GM19239 (cell line): Measurements from ENCODE around the gene GOLGA8T.
"Not testable (repeated sequence)": the region's sequence is repeated elsewhere in the genome, so short reads cannot be mapped to it uniquely, and the experiment has no call there.

Source experiments
- DNase-seq: peaks from one replicate; pipeline ENCODE4 v3.0.0; 2011; ENCODE audit warnings: low spot score; ENCODE audit not compliant: insufficient read length
- FAIRE-seq: peaks from 2 replicates; lab custom pipeline; 2011; peaks lifted over from hg19 to GRCh38; lab: Jason Lieb, UNC

The GOLGA8T gene

DNA sequence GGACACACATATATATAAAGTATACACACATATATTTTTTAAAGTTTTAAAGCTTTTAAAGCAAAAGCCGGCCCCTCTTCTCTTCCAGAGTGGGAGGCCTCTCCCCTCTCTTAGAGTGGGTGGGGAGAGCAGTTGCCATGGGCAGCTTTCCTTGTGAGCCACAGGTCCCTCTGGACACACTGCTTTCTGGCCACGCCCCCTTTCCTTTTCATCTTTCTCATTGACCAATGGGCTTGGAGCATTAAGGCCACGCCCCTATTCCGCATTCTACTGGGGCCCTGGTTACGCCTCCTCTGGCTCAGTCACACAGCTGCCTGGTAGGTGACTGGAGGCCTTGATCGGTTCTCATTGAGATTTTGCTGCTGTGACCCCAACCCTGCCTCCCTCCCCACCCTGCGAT lies at the start of gene GOLGA8T:
TSS of gene GOLGA8T (plus strand) at position 301 of the 400 bp plus-strand sequence. CDS start at position 399, 98 bp downstream.
- FAIRE-seq, DNase-seq: not testable (repeated sequence)

DNA sequence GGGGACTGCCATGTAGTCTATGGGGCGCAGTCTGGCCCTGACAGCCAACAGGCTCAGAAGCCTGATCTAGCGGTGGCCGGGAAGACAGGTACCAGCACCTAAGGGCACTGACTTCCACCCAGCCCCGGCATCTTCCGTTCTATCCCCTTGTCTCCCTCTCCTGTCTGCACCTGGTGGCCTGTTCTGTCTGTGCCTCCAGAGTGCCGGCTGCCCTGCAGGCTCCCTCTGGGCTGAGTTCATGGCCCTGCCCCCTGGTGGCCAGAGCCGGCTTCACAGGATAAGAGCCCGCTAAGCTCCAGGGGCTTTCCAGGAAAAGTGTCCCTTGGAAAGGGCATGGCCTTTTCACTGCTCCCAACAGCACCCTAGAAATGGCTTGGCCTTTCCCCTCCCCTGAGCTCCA lies 37.0 kb upstream of the GOLGA8T start:
- FAIRE-seq, DNase-seq: not testable (repeated sequence)

GRCh38 chr15:30102890-30103289 lies 32.0 kb upstream of the GOLGA8T start:
- DNase-seq, FAIRE-seq: not testable (repeated sequence)

GRCh38 chr15:30103941-30104507 lies 30.8 kb upstream of the GOLGA8T start:
- DNase-seq, FAIRE-seq: not testable (repeated sequence)

GRCh38 chr15:30110591-30110990 lies 24.3 kb upstream of the GOLGA8T start:
- not testable (repeated sequence) for DNase-seq, FAIRE-seq

- not testable (repeated sequence) for DNase-seq, FAIRE-seq
These were observed 4.8 kb upstream of the GOLGA8T start for GRCh38 chr15:30130066-30130465.

- not testable (repeated sequence) for DNase-seq, FAIRE-seq
These were observed 8.4 kb downstream of the GOLGA8T start for GRCh38 chr15:30143246-30143645.

DNA sequence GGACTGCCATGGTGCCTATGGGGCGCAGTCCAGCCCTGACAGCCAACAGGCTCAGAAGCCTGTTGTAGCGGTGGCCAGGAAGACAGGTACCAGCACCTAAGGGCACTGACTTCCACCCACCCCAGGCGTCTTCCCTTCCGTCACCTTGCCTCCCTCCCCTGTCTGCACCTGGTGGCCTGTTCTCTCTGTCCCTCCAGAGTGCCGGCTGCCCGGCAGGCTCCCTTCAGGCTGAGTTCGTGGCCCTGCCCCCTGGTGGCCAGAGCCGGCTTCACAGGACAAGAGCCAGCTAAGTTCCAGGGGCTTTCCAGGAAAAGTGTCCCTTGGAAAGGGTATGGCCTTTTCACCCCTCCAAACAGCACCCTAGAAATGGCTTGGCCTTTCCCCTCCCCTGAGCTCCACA lies 15.0 kb downstream of the GOLGA8T start:
- not testable (repeated sequence) for DNase-seq, FAIRE-seq

DNA sequence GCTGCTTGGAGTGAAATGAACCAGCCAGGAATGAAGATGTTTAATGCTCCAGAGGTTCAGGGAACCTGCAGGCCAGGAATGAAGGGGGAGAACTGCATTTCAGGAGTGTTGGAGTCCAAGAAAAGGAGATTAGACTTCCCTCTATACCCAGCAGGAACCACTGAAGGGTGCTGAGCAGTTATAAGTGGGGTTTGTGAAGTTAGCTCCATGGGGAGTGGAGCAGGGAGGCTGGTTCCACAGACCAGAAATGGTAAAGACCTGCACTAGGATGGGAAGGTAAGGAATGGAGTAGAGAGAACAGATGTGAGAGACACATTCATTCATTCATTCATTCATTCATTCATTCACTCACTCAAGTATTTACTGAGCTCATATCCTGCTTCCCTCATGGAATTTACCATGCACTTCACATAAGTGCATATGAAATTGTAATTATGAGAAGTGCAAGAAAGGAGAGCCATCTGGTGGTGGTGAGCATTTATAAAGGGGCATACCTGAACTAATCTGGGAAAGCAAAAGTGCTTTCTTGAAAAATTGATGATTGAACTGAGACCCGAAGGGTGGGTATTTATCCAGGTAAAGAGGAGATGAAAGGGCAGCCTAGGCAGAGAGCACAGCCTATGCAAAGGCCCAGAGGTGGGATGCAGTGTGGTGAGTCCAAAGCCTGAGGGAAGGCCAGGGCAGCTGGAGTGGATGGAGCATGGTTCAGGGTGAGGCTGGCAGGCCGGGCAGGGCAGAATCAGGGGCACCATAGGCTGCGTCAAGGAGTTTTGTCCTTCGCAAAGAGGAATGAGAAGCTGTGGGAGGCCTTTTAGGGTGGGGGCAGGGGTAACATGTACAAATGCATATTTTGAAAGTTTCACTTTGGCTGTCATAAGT lies 27.9 kb downstream of the GOLGA8T start:
- not testable (repeated sequence) for DNase-seq, FAIRE-seq

- not testable (repeated sequence) for FAIRE-seq, DNase-seq
These were observed 28.9 kb downstream of the GOLGA8T start for GRCh38 chr15:30163759-30164158.

GRCh38 chr15:30164257-30164656 lies 29.4 kb downstream of the GOLGA8T start:
- DNase-seq, FAIRE-seq: not testable (repeated sequence)

GRCh38 chr15:30167403-30167802 lies 32.6 kb downstream of the GOLGA8T start:
- DNase-seq, FAIRE-seq: not testable (repeated sequence)

- not testable (repeated sequence) for DNase-seq, FAIRE-seq
These were observed 33.0 kb downstream of the GOLGA8T start for GRCh38 chr15:30167886-30168285.

GRCh38 chr15:30171452-30171851 lies 36.6 kb downstream of the GOLGA8T start:
- not testable (repeated sequence) for FAIRE-seq, DNase-seq

- FAIRE-seq, result peak; percentile 47
- DNase-seq, result not testable (repeated sequence)
These were observed 38.3 kb downstream of the GOLGA8T start for GRCh38 chr15:30173041-30173608.

DNA sequence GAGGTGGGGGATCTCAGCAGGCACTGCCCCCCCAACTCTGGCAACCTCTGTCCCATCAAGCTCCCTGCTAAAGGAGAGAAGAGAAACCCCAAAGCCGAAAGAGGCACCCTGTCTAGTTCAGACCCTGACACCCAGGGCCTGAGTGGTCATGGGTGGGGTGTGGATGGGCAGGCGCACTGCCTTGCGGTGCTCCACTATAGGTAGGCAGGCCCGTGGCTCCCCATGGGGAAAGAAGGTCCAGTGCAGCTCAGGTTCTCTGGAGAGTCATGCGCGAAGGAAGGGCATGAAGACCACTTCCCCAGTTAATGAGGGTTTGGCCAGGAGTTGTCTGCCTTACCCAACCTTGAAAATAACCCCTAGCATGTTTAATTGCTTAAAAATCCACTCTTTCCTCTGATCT lies 40.4 kb downstream of the GOLGA8T start:
- DNase-seq, result not testable (repeated sequence)

DNA sequence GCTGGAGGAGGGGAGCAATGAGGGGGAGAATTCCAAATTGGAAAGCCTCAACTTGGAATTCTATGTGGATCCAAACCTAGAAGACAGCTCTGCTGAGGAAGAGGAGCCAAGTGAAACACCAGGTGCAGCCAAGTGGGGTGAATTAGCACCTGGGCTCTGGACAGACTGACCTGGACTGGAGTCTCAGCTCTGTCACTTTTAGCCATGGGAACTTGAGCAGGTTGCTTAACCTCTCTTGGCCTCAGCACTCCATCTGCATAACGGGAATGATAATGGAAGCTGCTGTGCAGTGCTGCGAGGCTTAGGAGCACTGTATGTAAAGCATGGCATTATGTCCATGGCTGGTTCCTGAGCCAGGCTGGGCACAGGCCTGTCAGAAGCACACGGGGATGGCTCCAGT lies 41.8 kb downstream of the GOLGA8T start:
- FAIRE-seq, DNase-seq: not testable (repeated sequence)

More for the DNA sequence above, 40.4 kb downstream of the GOLGA8T start:
- not testable (repeated sequence) for FAIRE-seq

DNA sequence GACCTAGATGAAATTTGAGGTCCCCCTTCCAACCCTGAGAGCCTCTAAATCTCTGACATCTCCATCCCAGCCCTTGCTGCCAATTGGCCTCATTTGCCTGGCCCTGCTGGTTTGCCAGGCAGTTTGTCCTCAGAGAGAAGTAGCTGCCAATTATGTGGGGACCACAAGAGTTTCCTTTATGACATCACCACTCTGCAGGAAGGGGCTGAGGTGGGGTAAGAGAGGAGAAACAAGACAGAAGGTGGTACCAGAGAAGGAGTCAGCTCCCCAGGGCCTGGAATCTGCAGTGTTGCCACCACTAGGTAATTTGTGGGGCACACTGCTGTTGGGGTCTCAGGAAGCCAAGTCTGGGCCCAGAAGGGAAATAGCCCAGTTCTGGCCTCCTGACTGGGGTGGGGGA lies 45.0 kb downstream of the GOLGA8T start:
- not testable (repeated sequence) for FAIRE-seq, DNase-seq

DNA sequence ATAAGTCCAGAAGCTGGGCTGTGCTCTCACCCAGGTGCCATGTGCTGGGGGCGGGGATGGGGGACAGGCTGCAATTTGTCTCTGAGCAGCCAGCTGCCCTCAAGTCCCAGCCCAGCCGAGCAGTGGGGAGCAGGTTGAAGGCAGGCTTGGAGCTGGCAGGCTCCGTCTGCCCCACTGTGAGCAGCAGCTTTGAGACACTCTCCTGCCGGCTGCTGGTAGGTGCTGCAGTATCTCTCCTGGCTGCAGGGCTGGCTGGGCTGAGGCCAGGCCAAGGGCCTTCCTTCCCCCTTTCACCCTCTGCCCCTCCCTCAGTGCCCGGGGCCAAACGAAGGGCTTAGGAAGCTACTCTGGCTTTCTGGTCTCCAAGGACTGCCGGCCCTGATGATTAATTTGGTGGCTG lies 50.6 kb downstream of the GOLGA8T start:
- FAIRE-seq, DNase-seq: not testable (repeated sequence)

DNA sequence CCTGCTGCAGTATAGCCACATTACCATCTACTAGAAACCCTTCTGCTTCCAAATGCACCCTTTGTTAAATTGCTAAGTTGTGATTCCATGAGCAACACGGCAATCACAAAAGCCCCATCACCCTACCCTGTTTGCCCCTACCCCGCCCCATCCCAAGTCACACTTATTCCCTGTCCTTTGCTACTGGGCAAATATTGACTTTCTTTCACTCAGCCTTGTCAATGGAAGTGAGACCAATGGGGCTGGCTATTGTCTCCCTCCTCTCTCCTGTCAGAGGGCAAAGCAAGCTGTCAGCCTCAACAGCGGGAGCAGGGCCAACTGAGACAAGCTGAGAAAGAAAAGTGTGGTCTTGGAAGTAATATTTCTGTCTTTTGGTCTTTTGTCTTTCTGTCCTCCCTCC lies 52.6 kb downstream of the GOLGA8T start:
- not testable (repeated sequence) for FAIRE-seq, DNase-seq
